NOMO-1 treated with dmso at 0.1 percent for 144 hours (cell line): Measurements from ENCODE around the gene FRMD5.

Experiments
- DNase-seq: peaks from one replicate; lab custom pipeline; 2025; ENCODE audit not compliant: unreplicated experiment; lab: John Stamatoyannopoulos, UW

The FRMD5 gene

DNA sequence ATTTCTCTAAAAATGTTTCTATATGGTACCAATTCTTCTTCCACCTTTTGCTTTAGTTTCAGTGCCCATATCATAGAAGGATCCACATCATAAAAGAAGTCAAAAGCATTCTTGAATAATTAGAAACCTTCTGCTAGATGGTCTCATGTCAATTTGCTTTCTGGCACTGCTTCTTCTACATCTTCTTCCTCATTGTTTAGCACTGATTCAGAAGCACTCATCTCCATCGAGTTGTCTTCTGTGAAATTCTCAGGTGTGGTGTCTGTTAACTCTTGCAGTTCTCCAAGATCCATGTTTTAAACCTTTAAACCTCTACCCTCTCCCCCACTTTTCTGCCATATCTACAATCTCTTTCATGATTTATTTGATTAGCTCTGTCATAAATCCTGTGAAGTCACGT lies 213.5 kb downstream of the FRMD5 start:
- no peak for DNase-seq

DNA sequence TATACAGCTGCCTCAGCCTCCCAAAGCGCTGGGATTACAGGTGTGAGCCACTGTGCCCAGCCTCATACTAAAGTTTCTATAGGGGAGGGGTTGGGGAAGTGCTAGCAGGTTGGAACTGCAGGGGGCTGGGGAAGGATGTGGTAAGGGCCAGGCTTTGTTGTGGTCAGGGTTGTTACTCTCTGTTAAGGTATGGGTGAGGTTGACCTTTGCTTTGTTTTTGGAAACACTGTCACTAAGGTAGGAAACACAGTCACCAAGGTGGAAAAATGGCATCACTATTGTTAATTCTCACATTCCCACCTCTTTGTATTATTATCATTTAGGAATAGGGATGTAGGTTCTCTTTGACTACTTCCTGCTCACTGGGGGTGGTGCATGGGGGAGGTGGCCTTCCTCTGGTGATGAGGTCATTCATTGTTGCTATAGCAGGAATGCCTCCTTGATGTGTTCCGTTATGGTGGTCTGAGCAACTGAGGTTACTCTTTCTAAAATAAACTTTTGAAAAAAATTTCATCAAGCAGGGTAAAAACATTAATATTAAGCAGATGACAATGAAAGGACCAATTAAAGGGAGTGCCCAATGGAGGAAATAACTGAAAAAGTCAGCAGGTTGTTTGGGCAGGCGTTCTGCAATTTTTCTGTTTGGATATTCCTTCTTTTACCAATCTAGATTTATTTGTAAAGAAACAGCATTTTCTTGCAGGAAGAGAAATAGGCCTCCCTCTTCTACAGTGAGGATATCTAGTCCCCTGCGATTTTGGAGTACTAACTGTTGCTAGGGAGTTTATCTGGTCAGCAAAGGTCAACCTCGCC lies 217.8 kb downstream of the FRMD5 start:
- no peak for DNase-seq

DNA sequence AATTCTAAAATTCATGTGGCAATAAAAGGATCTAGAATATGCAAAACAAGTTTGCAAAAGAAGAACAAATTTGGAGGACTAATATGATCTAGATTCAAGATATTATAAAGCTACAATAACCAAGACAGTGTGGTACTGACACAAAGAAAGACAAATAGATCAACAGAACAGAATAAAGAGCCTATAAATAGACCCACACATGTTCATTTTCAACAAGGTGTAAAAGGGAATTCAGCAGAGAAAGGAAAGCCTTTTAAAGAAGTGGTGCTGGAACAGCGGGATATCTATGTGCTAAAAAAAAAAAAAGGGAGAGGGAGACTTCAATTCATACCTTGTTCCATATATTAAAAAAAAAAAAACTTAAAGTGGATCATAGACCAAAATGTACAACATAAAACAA lies 219.3 kb downstream of the FRMD5 start:
- no peak for DNase-seq

DNA sequence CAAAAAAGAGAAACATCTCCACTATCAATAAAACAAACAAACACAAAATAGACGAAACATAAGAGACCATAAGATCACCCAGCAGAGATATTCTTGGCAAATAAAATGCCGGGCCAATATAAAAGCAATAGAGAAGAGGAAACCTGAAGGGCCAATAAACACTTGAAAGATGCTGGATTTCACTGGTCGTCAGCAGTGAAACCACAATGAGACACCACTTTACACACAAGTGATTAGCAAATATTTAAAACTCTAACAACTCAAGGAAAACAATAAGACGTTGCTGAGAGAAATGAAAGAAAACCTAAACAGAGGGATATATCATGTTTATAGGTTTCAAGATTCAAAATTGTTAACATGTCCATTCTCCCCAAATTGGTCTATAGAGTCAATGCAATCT lies 219.7 kb downstream of the FRMD5 start:
- no peak for DNase-seq

DNA sequence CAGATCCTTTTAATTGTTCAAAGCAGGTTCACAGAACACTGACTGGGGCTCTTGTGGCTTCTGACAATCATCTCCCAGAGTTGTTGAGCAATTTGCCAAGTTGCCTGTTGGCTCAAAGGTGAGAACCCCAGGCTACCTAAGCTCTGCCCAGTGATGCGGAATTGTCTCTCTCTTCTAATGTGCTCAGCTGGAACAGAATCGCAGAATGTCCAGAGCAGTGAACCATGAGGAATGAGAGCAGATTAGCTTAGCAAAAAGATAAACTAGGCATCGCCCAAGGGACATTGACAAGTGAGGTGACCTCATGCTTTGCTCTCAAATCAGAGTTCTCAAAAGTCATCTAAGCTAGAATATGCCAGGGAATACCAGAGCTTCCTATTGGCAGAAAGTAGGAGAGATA lies 220.2 kb downstream of the FRMD5 start:
- DNase-seq, result no peak

DNA sequence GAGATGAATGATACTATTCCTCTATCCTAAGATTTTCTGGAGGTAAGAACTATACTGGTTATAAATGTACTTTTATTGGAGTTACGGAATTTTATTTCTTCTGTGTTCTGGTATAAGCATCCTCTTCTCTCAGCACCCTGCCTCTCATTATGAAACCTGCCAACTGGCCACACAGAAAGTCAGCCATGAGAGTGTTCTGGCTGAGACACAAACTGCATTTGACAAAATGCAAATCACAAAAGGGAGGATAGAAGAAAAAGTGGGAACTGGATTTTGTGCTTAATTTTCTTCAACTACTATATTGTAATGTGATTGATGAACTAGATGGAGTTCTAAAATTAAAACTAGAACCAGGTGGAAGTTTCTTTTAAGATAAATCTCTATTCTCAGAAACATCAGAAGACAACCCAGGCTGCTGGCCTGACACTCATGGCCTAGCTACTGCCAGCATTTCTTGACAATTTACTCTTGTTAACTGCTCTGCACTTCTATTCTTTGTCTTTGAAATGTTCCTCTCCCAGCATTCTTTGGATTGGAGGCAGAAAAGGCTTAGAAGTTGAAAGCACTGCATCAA lies 225.2 kb downstream of the FRMD5 start:
- no peak for DNase-seq

DNA sequence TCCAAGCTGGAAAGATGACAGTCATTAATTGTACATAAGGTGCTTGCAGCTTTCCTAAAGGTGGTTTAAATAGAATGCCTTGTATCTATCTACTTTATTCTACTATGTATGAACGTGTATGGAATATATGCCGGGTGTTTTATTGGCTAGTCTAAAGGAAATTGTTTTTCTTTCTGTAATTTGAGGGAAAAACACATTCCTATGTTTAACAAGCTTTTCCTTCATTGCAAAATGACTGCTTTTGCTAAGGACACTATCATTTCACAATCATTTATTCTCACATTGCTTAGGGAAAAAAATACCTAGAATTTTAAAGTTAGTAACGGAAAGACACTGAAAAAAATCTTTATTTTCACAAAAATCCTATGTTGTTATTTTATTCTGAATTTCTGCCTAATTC lies 226.5 kb downstream of the FRMD5 start:
- no peak for DNase-seq

DNA sequence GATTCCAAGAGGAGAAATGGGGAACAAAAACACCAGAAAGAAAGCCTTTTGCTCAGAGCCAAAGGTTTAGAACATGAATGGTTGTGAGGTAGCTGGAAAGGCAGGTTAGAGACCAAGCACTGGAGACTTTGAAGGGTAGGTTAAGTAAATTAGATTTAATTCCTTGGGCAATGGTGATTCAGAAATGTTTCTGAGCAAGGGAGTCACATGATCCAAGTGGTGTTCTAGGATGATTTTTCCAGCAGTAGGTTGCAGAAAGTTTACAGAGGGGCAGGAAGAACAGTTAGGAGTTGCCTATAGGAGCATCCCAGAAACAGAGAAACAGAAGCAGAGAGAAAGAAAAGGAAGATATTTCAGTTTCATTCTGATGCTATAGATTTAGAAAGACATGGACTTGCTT lies 228.4 kb downstream of the FRMD5 start:
- no peak for DNase-seq

DNA sequence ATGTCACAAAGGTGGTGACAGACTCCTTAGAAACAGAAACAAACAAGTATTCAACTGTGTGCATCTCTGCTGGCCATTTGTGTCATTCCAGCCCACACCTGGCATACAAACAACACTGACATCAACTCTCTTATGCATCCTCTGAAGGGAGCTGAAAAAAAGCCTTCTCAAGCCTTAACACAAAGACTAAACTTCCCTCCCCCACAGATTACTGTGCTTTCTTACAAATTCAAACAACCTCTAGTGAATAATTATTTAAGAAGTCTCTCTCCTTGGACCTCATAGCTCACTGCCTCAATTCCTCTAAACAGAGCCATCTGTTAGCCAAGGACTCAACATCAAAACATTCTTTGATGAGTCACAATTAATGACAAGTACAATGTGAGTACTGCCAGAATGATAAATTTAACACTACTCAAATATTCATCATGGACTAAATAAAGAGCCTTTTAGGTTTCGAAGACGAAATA lies 236.2 kb downstream of the FRMD5 start:
- DNase-seq, result no peak

DNA sequence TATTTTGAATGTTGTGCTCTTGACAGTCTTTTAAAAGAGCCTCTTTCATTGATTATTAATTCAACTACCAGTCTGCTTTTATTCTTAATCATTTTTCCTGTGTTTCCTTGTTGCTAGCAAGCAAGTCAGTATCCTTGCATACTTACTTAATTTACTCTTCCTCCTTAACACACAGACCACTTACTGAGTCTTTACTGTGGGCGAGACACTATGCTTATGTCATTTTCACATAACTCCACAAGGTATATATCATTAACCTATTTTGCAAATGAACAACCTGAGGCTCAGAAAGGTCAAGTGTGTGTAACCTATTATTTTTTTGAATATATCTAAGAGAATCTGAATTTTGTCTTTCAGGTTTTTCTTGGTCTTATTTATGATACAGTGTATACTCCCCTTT lies 237.3 kb downstream of the FRMD5 start:
- no peak for DNase-seq

DNA sequence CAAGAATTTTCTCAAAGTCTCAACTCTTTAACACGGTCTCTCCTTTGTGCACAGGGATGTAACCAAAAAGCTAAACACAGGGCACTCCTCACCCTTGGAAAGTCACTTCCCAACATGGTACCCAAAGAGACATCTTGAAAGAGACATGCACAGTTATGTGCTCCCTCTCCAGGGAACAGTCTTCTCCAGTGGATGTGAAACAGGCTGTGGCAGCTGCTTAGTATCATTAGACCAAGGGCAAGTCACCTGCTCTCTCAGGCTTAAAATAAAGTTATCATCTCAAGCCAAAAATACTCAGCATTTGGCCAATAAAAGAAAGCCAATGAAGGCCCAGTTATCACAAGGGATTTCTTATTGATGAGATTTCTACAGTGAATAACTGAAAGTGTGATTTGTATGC lies 239.9 kb downstream of the FRMD5 start:
- DNase-seq, result no peak

DNA sequence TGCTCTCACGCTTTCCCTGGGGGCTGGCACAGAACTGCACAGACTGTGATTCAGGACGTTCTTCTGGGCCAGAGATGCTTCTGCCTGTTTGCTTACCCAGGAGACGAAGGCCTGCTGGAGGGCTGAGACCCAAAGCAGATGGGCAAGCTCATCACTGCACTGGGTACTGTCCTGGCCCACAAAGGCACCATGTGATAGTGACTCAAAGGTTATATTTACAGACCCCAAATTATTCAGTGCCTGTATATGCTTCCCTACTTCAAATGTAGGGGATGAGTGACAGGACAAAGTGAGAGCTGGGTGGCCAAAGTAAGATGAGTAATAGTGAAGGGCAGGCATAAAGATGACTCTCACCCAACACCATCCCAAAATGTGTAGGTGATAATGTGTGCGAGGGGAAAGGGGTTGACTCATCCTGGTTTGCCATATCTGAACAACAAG lies 240.9 kb downstream of the FRMD5 start:
- no peak for DNase-seq

DNA sequence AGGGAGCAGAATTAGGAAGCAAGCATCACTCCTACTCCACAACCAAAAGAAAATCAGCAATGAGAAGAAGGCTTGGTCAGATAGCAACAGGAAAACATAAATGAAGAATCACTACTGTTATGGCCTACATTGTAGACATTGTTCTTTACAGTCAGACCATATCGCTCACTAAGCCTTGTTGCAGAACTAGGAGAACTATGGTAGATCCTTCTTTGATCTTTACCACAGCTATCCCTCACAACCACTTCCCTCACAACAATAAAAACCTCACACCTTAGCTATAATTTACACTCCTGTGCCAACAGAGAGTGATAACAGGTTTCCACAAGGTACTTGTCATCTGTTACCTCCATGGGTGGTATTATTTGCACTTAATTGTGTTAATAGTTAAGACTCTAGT lies 241.7 kb downstream of the FRMD5 start:
- no peak for DNase-seq

DNA sequence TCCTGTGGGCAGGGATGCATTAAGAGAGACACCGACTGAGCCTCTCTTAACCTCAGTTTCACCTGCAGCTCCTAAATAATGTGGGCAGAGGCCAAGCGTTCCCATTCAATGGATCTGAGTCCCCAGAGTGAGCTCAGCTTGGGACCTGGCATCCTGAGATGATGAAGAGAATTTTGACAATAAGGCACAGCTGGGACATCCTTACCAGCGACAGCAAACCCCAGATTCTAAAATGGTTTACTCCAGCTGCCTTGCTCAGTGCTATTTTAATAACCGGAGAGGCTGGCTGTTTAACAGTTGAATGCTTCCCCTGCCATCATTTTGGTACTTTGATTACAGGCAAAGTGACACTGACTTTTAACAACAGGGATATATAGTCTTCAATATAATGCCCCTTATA lies 244.5 kb downstream of the FRMD5 start:
- no peak for DNase-seq

DNA sequence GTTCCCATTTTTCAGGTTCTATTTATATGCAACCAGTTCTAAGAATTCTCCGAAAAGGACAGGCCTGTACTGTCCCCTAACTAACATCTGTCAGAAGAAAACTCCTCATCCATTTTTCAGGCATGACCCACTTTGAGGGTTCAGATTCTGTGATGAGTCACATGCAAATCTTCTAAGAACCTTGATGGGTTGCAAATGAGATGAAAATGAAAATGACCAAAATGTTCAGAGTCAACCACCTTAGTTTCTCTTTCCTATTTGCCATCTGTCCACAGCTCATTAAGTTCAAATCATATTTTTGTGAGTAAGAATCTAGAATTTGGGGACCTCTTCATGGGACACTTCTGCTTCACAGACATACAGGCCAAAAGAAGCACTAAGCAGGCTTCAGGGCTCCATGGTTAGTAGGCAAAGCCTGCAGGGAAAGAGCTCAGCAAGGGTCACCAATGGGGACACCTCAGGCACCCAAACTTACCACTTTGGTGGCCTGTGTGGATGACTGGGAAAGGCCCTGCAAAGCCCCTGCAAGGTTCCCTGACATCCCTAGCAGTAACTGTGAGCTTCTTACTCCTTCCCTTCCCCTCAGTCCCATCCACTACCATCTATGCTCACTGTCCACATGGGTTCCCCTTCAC lies 246.3 kb downstream of the FRMD5 start:
- DNase-seq, result no peak

DNA sequence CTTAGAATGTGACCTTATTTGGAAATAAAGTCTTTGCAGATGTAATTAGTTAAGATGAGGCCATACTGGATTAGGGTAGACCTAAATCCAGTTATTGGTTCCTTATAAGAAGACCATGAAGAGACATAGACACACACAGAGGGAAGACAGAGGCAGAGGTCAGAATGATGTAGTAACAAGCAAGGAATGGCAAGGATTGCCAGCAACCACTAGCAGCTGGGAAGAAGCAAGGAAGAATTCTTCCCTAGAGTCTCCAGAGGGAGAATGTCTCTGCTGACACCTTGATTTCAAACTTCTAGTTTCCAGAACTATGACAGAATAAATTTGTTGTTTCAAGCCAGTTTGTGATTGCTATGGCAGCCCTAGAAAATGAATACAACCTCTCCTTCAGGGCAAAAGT lies 251.6 kb downstream of the FRMD5 start:
- DNase-seq, result no peak

DNA sequence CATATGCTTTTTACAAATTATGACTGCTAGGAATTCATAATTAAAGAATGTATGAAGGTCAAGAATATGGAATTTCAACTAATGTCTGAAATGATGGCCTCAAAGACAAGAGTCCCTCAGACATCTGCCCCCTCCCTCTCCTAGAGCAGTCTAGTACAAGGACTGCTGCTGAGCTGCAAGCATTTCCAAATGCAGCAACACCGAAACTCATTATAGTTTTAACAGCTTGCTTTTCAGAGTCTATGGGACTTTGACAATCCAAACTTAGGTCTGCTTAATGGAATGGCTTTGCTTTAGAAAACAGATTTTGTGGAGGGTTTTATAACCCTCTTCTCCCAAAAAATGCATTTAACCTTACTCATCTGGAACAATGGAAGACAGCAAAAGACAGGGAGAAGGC lies 252.9 kb downstream of the FRMD5 start:
- no peak for DNase-seq

DNA sequence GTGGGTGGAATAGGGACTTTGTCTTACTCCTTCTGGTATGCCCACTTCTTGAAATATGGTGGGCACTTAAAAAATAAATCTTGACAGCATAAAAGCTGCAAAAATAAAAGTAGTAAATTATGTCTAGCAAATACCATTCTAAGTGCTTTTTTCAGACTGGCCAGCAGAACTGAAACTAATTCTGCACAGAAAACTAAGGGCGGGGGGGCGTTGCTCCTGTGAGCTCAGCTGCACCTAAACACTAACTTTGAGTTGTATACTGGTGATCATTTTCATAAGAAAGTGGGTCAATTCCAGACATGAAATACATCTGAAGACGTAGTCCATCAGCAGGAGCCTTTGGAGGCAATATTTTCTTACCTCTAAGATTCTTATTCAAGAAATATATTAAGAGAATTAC lies 253.5 kb downstream of the FRMD5 start:
- DNase-seq, result no peak

DNA sequence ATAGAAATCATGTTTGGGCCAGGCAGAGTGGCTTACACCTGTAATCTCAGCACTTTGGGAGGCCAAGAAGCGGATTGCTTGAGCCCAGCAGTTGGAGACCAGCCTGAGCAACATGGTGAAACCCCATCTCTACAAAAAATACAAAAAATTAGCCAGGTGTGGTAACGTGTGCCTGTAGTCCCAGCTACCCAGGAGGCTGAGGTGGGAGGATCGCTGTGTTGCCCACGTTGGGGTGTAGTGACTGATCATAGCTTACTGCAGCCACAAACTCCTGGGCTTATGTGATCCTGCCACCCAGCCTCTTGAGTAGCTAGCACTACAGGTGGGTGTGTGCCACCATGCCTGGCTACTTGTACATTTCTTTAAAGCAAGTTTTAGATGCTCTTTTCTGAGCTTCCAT lies 254.0 kb downstream of the FRMD5 start:
- no peak for DNase-seq

DNA sequence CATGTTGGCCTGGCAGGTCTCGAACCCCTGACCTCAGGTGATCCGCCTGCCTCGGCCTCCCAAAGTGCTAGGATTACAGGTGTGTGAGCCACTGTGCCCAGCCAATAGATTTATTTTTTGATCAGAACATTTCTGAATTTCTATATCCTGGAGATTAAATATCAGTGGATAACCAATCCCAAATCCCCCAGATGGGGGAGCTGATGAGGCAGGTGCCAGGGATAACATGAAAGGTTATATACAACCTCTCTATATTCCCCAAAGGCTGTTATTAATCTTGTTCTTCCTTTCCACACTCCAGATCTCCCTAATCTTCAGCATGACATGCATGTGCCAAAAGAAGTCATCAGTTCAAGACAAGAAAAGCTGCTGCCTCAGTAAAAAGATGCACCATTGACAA lies 256.0 kb downstream of the FRMD5 start:
- DNase-seq, result no peak

DNA sequence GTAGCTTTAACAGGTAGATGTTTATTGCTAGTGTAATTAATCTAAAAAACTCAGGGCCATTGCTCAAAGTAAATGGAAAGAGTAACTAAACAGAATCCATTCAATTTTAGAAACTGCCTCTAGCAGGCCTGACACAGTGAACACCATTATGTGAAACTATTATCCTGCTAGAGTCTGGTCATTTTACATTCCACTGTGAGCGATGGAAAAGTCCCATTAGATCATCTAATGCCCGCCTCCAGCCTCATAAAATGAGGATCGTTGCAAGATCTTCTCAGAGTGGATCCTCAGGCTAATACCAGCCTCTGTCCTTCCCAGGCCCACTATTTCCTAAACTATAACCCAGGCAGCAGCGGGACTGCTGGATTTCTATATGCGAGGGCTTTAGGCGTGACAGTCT lies 260.6 kb downstream of the FRMD5 start:
- no peak for DNase-seq

DNA sequence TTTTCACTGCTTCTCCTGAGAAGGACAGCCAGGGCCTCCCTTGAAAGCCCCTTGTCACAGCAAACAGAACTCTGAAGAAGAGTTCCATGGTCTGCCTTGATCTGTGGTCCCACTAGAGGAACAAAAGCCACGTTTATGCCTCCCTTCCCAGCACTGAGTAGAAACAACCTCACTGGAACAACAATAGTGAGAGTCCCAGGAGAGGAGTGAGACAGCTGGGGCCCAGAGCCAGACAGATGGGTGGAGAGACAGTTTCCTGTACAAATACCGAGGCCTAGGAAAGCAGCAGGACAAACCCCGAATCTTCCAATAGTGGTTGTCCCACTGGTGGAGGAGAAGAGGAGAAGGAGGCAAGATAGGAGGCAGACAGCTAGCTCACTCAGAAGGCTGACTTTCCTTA lies 262.2 kb downstream of the FRMD5 start:
- no peak for DNase-seq
